Fibroblast of the conjunctiva (primary cell): ENCODE data around the gene ADAMTS17.

ENCODE experiments used
- DNase-seq: peaks from one replicate; pipeline ENCODE4 v3.0.0-alpha.2; 2010; ENCODE audit warnings: low read depth

The ADAMTS17 gene

DNA sequence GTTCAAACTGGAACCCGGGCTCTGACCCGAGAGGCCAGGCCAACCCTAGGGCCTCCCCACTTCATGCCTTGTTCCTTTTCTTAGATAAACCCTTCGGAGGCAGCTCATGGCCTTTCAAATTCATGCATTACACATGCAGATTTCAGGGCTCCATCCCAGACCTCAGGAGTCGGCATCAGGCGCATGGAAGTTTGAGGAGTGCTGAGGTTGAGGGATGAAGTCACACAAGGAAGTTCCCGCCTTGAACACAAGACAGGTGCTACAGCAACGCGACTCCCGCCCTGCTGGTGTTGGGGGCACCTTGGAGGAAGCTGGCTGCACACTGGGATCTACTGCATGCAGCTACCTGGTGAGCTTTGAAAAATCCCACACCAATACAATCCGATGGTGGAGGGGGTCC, 363.3 kb downstream of the ADAMTS17 start:
- no peak for DNase-seq

DNA sequence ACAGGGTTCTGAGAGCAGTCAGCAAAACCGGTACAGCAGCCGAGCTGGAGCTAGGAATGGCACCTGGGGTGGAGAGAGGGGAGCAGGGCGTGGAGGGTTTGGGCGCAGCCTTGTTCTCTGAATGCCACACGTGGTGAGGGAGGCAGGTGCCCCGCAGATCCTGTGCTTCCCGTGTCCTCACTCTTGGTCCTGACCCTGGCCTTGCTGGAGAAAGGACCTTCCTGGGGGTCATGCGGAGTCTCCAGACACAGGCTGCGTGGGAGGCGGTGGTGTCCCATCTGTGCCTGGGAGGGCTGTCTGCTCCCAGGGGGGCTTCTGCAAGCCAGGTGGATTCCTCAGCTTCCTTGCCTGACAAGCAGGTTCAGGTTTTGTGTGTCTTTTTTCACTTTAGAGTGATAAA, 363.8 kb downstream of the ADAMTS17 start:
- no peak for DNase-seq

DNA sequence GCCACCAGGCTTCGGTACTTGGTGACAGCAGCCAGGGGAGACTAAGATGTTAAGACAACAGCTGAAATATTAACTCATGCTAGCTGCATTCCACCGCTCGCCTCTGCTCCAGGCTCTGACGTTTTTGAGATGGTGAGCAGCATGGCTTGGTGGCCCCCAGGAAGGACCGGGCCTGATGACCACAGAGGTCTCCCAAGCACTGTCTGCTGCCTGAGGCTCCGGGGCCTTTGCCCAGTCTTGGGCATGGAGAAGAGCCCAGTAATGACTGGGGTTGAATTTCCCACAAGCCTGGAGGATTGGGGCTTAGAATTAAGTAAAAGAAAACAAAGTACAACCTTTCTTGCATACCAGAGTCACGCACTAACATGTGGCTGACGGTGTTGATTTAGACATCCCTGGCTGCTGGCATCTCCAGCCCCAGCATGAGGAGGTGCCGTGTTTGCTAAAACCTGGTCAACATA, 364.9 kb downstream of the ADAMTS17 start:
- DNase-seq, result no peak

DNA sequence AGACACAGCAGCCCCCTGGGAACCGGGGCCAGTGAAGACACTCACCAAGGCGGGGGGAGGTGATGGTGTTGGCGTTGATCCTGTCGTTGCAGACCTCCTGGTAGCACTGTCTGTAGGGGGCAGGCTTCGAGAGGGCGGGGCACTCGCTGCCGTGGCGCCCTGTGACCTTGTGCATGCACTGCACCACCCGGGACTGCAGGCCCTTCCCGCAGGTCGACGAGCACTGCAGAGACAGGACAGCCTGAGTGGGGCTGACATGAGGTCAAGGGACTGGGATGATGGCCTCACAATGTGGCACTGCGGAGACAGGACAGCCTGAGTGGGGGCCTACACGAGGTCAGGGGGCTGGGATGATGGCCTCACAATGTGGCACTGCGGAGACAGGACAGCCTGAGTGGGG, 365.8 kb downstream of the ADAMTS17 start:
- DNase-seq, result no peak

DNA sequence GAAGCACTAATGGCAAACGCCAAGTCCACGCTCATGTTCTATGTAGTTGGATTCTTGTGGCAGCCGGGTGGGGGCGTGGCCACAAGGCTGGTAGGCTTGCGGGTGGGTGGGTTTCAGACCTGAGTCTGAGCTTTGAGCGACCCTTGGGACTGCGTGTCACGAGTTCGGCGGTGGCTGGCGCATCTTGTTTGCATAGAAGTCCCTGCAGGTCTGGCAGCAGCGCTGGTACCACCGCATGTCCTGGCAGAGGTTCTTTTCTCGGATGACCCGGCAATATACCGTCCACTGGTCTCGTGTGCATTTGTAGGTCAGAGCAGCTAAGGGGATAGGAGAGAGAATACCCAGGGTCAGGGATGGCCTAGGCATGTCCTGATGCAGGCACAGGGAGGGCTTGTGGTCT, 367.5 kb downstream of the ADAMTS17 start:
- no peak for DNase-seq

DNA sequence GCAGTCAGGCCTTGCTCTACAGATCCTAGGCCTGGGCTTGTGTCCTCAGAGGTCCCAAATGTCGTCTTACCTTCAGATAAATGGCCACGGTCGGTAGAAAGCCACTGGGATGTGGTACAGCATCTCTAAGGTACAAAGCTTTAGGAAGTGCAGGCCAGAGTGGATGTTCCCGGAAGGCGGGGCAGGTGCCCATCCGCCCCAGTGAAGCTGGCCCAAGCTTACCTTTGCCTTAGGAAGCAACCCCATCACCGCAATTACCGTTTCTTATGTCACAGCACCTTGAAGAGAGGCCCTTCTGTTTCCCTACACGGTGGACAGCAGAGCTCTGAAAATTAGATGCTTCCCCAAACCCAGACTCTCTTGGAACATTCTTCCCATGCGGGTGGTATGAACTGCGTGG, 368.4 kb downstream of the ADAMTS17 start:
- DNase-seq, result no peak

DNA sequence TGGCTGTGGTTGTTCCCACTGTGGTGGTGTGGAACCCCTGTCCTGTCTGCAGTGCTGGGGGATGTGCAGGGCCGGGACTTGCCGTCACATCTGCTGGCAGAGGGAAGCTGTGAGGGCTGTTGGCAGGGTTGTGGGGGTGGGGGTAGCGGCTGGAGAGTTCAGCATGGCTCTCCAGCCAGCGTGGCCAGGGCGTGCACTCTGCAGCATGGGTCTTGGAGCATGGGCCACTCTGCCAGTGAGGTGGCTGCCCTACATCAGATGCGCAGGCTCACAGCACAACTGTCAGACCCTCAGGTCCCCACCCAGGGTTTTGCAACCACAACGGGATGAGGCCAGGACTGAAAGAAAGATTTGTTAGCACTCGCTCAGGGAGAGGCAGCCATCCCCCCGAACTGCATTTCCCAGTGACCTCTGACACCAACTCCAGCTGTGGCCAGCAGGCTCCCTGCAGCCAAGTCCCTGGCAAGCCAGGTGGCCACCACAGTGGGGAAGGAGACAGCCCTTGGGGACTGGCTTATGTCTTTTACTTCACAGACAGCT, 370.8 kb downstream of the ADAMTS17 start:
- no peak for DNase-seq

DNA sequence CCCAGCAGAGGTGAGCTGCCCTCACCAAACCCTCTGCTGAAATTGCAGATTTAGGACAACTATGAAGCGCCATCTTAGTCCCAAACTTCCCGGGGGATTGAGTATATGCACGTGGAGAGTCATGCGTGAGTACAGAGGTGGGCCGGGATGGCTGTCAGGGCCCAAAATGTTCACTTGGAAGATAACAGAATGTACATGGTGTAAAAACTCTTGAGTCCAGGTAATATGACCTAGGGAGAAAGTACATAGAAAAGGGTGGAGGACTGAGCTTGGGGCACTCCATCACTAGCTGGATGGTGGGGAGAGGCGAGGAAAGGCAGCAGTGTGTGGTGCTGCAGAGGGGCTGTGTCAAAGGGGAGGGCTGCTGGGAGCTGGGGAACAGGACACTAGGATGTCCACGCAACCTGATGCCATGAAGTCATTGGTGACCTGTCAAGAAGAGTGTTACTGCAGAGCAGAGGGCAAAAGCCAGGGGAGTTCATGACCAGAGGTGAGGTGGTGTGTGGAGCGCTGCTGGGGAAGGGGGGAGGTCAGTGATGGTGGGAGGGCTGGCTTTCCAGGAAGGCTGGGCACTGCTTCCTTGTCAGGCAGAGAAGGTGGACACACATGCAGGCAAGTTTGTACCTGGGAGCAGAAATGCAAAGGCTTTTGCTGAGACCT, 372.4 kb downstream of the ADAMTS17 start:
- no peak for DNase-seq

DNA sequence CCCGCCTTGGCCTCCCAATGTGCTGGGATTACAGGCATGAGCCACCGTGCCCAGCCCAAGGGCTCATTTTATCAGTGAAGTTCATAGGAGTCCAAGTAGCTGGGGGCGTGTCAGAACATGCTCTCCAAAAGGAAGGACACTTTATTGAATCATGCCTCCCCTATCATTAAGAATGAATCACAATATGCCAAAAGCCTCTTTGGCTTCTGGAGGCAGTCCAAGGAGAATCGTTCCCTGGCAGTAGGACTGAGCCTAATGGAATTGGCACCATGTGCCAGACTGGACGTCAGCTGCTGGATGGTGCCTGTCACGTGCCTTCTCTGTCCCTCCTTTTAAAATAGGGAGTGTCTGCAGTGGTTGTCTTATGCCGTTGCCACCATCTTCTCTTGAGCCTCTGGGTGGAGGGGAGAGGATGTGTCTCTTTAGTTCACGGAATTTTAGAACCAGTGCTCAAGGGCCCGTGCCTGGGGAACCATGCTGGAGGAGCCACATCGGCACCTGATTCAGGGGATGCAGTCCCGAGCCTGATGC, 373.9 kb downstream of the ADAMTS17 start:
- no peak for DNase-seq

DNA sequence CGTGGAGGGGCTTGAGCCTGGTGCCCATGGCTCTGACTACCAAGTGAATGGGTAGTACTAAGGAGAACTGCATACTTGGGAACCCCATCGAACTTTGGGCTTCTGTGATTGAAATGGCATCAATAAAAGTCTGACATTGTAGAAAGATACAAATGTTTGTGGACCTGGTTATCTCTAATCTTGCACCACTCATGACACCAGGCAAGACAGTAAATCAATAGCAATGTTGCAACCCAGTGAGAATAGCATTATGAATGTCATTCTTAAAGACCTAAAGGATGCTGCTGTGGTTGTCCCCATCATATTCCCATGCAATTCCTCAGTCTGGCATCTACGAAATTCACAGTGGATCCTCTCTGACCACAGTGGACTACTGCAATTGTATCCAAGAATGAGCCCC, 375.0 kb downstream of the ADAMTS17 start:
- no peak for DNase-seq

DNA sequence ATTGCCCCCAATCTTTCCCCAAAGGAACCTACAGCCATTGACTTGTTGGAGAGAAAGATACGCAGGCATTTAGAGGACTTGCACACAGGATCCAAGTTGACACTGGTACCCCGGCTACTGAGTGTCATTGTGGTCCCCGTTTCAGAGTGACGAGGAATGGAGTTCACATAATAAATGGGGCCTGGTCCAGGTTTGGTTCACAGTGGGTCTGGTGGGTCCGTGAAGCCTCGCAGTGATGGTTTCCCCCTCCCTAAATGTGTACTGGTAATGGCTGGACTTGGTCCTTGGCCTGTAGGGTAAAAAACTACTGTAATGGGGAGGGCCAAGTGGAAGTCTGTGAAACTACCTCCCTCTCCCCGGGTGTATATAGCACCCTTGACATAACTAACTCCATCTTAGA, 376.4 kb downstream of the ADAMTS17 start:
- DNase-seq, result no peak

DNA sequence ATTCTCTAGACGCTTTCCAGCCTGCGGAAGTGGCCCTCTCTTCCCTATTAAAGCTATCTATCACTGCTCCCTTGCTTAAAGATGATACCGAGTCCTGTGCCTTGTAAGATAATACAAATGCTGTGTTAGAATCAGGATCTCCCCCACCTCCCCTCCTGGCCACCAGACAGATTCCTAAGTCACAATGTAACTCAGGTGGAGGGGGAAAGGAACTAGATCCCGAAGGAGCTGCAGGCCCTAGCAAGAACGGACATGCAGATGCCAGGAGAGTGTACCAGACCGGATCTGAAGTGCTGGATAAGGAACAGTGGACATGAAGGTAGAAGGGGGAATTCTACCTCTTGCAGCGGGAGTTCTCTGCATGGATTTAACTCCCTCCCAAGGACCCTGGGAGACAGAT, 377.8 kb downstream of the ADAMTS17 start:
- no peak for DNase-seq

DNA sequence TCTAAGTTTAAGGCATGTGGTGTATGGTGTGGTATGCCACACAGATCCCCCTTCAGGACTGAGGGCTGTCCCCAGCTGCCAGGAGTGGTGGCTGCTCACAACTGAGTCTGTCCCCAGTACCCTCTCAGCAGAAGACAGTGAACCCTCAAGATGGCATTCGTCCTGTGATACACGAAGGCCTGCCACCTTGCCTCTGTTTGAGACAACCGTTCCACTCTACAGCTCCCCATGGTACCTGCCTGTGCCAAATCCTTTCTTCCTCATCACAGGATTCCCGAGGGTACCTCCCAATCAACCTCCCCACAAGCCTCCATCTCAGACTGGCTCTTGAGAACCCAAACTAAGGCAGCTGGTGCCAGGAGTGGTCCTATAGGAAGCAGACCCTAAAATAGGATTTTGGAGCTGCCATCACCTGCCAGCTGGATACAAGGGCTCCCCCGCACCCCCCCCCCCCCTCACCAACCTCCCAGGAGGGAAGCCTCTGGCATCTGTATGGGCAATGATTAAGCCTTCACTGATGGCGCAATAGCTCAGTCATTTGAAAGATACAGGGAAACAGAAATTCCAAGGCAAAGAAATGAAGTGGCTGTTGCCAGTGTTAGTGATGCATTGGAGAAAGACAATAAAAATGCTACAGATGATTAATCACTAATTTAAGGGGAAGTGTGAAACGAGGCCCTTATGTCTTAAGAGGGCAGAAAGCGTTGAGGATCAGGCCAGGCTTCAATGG, 378.5 kb downstream of the ADAMTS17 start:
- no peak for DNase-seq

DNA sequence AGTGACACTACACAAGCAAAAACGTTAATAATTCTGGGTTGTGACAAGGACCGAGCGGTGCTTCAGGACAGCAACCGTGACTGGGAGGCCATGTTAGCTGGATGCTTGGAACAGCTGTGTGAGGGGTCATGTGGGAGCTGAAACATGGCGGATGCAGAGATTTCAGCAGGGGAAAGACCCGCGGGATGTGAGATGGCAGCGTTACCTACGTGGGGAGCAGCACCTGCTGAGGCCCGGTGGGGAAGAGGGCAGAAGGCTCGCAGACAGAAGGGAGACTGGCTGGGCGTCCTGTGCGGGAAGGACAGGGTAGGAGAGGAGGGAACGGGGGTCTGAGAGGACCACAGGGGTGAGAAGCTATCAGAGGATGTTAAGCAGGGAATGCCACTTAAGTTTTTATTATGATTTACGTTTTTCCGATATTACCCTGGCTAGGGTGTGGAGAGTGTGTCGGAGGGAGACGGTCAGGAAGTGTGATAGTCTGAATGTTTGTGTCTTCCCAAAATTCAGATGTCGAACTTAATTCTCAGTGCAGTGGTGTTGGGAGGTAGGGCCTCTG, 379.7 kb downstream of the ADAMTS17 start:
- DNase-seq, result no peak

DNA sequence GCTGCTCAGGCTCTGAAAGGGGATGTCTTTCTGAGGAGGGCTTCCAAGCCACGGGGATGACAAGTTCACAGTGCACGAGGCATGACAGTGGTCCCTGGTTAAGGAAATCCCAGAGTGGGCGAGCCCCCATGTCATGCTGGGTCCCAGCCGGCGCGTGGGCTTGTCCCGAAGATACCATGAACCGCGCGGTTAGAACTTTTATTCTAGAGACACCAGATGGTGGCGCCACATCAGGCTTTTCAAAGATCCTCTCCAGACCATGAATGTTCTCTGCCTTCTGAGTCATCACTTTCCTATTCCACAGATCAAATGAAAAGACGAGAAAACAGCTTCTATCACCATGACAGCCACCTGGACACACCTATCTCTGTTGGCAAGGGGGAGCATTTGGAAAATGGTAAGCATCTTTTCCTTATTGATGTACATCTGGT, 380.7 kb downstream of the ADAMTS17 start:
- no peak for DNase-seq

DNA sequence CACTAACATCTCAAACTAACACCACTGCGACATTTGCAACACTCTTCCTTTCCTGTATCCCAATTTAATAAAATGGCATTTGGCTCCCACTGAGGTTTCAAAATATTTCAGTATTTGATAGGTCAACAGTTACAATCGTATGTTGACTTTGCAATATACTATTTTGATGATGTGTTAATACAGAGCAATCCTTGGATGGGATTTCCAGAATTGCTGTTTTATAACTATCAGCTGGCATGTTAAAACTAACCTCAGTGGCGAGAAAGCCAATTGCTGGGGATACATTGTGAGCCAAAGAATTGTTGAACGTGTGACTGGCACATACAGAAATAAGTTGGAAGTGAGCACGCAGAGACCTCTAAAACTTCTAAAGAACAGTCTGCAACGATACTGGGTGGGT, 382.4 kb downstream of the ADAMTS17 start:
- DNase-seq, result no peak

DNA sequence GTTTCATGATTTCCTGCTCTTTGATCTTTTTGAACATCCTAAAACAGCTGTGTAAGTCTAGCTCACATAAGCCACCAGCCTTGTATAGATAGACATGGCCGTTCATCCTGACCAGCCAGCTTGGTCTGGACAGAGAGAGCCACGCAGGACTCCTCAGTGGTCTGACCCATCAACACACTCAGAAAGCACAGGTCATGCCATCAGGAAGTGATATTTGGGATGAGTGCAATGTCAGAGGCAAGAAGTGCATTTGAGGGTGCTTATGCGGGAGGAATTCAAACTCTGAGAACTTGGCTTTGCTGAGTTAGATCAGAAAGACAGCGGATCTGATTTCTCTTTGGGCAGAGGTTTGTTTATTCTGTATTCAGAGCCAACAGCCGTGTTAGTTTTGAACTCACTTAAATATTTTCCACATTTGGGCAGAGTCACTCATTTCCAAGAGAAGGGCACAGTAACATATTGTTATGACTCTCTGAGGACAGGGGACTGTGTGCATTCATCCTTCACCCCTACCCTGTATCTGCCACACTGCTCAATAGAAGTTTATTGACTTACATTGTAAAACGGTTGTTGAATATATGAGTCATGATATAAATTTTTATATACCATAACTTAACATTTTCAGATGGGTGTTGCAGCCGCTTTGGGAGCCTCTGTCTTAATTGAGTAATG, 383.2 kb downstream of the ADAMTS17 start:
- DNase-seq, result no peak

DNA sequence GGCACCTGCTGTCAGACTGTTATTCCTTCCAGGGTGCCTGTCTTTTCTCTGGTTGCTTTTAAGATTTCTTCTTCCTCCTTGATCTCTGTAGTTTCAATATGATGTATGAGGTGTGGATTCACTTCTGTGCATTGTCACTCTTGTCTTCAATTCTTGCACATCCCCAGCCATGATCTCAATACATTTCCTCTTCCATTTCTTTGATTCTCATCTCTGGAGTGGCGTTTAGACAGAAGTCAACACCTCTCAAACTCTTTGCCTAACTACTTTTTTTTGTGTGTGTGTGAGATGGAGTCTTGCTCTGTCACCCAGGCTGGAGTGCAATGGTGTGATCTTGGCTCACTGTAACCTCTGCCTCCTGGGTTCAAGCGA, 384.1 kb downstream of the ADAMTS17 start:
- no peak for DNase-seq

DNA sequence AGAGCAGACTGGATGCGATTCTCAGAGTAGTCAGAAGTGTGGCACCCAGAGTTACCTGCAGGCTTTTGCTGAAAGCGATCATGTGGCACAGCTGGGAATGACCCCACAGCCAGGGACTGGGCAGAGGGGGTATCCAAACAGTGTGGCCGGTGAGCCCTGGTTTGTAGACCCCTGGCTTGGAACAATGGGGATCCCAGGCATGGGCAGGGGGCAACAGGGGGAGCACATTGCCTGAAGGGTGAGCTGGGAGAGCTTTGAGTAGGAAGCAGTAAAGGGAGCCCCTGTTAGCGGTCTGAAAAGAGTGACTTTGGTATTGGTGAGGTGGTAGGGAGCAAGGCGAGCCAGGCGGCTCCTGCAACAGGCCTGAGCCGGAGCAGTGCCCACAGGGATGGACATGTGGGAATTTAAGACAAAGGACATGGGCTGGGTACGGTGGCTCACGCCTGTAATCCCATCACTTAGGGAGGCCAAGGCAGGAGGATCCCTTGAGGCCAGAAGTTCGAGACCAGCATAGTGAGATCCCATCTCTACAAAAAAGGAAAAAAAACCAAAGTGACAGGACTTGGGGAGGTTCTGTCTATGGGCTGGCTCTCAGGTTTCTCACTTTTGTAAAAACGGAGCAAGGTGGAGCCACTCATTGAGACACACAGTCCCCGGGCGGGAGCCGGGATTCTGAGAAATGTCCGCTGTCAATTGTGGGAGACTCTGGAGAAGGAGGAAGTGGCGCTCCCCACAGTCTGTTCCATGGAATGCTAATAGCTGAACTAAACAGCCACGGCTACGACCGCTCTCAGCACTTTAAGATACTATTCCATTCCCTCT, 384.7 kb downstream of the ADAMTS17 start:
- no peak for DNase-seq

DNA sequence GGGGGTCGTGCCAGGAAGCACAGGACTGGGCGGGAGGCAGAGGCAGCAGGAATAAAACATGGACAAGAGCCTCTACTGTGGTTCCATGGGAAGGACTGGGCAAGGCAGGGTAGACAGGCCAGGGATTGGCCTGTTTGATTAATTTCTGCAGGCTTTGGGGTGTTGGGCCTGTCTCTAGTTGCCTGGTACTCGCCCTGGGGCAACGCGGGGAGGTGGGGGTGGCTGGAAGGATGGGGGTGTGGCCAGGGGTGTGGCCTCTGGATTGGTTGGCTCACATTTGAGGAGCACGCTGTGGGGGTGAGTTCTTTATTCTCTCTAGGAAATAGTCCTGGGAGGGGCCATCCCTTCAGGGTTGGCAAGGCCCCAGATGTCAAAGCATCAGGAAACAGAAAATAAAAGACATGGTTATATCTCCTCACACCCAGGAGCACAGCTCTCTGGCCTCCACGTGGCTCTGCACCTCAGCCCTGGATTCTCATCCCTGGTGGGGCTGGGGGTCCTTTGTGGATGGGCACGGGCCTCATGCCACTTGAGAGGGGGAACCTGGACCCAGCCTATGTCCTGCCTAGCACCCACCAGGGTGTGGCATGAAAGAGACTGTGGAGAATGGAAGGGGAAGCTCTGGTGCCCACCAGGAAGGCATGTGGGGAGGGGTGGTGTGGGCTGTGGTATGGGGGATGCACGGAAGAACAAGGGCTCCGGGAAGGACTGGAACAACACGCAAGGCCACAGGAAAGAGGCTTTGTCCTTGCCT, 385.6 kb downstream of the ADAMTS17 start:
- no peak for DNase-seq

DNA sequence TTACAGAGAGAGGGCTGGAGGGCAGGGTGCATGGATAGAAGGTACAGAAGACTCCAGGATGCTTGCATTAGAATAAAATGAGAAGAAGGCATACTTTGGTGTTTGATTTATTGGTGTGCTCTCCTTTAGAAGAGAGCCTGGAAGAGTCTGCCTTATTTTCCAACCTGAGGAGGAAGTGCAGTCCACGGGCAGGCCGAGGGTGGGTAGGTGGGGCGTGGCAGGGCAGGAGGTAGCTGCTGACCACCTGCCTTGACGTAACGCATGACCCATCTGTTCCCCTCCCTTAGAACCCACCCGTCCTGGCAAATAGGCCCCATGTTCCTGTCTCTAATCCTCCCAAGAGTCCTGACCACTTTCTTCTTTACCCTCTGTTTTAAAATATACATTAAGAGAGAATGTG, 386.2 kb downstream of the ADAMTS17 start:
- no peak for DNase-seq
